HL-60/S4 (cell line): ENCODE results near the gene CHCHD6.

Experiments
- in situ Hi-C: fragments of 300-500 bp; cut with MboI; formaldehyde crosslinking; loops from 2 replicates; pipeline ENCODE4 v1.14.3; 2022; ENCODE audit warnings: low sequenced_read_pairs

The CHCHD6 gene

GRCh38 chr3:126699011-126699410 is 5.0 kb upstream of the CHCHD6 start:
- in situ Hi-C loops = no loop called here

GRCh38 chr3:126704494-126705214 is 614 bp downstream of the CHCHD6 start:
- in situ Hi-C loops = no loop called here

GRCh38 chr3:126706631-126707030 is 2.6 kb downstream of the CHCHD6 start:
- in situ Hi-C loops = no loop called here

GRCh38 chr3:126711121-126711760 is 7.2 kb downstream of the CHCHD6 start:
- in situ Hi-C loops = no loop called here

GRCh38 chr3:126713199-126713598 is 9.2 kb downstream of the CHCHD6 start:
- in situ Hi-C loops = no loop called here

- in situ Hi-C loops = no loop called here
Observed at GRCh38 chr3:126714276-126714900, 10.3 kb downstream of the CHCHD6 start.

GRCh38 chr3:126714921-126715320 is 10.9 kb downstream of the CHCHD6 start:
- in situ Hi-C loops = no loop called here

GRCh38 chr3:126715432-126715831 is 11.4 kb downstream of the CHCHD6 start:
- in situ Hi-C loops = no loop called here

- in situ Hi-C loops = no loop called here
Observed at GRCh38 chr3:126716057-126716456, 12.0 kb downstream of the CHCHD6 start.

GRCh38 chr3:126718561-126719445 is 14.8 kb downstream of the CHCHD6 start:
- in situ Hi-C loops = no loop called here

GRCh38 chr3:126720596-126720995 is 16.6 kb downstream of the CHCHD6 start:
- in situ Hi-C loops = no loop called here

GRCh38 chr3:126721246-126721645 is 17.2 kb downstream of the CHCHD6 start:
- in situ Hi-C loops = no loop called here

GRCh38 chr3:126723237-126723636 is 19.2 kb downstream of the CHCHD6 start:
- in situ Hi-C loops = no loop called here

GRCh38 chr3:126723801-126724200 is 19.8 kb downstream of the CHCHD6 start:
- in situ Hi-C loops = no loop called here

- in situ Hi-C loops = no loop called here
Observed at GRCh38 chr3:126728680-126729079, 24.6 kb downstream of the CHCHD6 start.

GRCh38 chr3:126730376-126730775 is 26.3 kb downstream of the CHCHD6 start:
- in situ Hi-C loops = no loop called here

GRCh38 chr3:126731044-126731443 is 27.0 kb downstream of the CHCHD6 start:
- in situ Hi-C loops = no loop called here

GRCh38 chr3:126732281-126733060 is 28.4 kb downstream of the CHCHD6 start:
- in situ Hi-C loops = no loop called here

- in situ Hi-C loops = no loop called here
Observed at GRCh38 chr3:126733061-126733430, 29.0 kb downstream of the CHCHD6 start.

- in situ Hi-C loops = no loop called here
Observed at GRCh38 chr3:126734106-126734723, 30.2 kb downstream of the CHCHD6 start.
